ENCODE data around the gene PARD3. TPM values are rescaled to one million over a fixed set of nuclear protein-coding genes. Genes with fewer than 3 reads are reported as not detected.

Gene PARD3
- total RNA-seq, 1 donor, result 4.8 TPM

- Histone ChIP-seq H3K4me3 (ENCODE audit: low read length) (no peak overlapping the region), H3K9me3 (ENCODE audit: low read depth, low read length) (peaks cover 18% of the 10 kb centered on the region), H3K4me1 (ENCODE audit: insufficient read depth, low read length) (no peaks in the 10 kb centered on the region), H3K27me3 (ENCODE audit: insufficient read depth, low read length) (no peaks in the 10 kb centered on the region)
Observed at GRCh38 chr10:34094961-34095360, 720.1 kb downstream of the PARD3 start.

DNA sequence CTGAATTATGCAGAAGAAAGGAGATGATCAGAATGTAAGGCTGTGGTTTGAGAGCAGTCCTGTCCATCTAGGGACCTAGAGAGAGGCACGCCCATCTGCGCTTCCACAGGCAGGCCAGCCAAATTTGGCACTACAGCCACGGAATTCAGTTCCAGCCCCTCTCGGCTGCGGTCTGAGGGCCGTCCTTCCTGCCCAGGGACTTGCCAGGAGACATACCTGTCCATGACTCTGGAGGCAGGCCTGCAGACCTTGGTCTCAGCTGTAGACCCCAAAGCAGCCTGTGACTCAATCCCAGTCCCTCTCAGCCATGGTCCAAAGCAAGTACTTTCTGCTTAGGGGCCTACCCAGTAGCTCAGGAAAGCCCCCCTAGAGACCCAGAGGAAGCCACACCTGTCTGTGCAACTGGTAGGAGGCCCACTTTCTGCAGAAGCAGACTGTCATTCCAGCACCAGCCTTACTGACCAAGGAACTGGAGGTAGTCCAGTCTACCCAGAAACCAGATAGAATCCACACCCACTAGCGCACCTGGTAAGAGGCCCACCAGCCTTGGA, 720.9 kb downstream of the PARD3 start:
- H3K27me3 ChIP-seq (ENCODE audit: insufficient read depth, low read length), result no peaks in the 10 kb centered on the region
- no peaks in the 10 kb centered on the region for H3K4me1 ChIP-seq (ENCODE audit: insufficient read depth, low read length)
- H3K4me3 ChIP-seq (ENCODE audit: low read length), result no peak overlapping the region
- H3K9me3 ChIP-seq (ENCODE audit: low read depth, low read length), result peaks cover 18% of the 10 kb centered on the region

GRCh38 chr10:34092891-34093290, 722.2 kb downstream of the PARD3 start:
- no peaks in the 10 kb centered on the region for H3K4me1 ChIP-seq (ENCODE audit: insufficient read depth, low read length)
- H3K4me3 ChIP-seq (ENCODE audit: low read length), result no peak overlapping the region
- no peaks in the 10 kb centered on the region for H3K27me3 ChIP-seq (ENCODE audit: insufficient read depth, low read length)
- peaks cover 18% of the 10 kb centered on the region for H3K9me3 ChIP-seq (ENCODE audit: low read depth, low read length)

DNA sequence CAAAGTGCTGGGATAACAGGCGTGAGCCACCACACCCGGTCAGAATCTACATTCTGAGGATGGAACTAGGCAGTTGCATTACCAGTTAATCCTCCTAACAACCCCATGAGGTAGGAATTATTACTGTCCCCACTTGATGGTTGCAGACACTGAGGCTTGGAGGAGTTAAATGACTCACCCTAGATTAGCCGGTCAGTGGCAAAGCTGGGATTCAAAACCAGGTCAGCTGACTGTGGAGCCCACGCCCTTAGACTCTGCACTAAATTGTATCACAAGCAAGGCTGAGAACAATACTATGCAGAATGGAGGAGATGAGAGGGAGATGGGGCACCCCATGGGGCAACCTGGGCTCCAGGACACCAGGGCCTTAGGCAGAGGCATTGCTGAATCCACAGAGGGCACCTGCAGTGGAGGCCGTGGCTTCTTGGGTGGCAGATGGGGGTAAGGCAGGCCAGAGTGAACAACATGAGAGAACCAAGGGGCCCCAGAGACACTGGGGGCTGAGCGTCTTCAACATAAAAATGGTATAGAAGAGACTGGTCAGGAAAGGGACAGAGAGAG, 723.4 kb downstream of the PARD3 start:
- H3K4me3 ChIP-seq (ENCODE audit: low read length), result no peak overlapping the region
- H3K4me1 ChIP-seq (ENCODE audit: insufficient read depth, low read length), result no peaks in the 10 kb centered on the region
- H3K9me3 ChIP-seq (ENCODE audit: low read depth, low read length), result peaks cover 18% of the 10 kb centered on the region
- no peaks in the 10 kb centered on the region for H3K27me3 ChIP-seq (ENCODE audit: insufficient read depth, low read length)

GRCh38 chr10:34089253-34089652, 725.8 kb downstream of the PARD3 start:
- Histone ChIP-seq H3K27me3 (ENCODE audit: insufficient read depth, low read length) (no peaks in the 10 kb centered on the region), H3K4me1 (ENCODE audit: insufficient read depth, low read length) (no peaks in the 10 kb centered on the region), H3K9me3 (ENCODE audit: low read depth, low read length) (no peaks in the 10 kb centered on the region), H3K4me3 (ENCODE audit: low read length) (no peak overlapping the region)

DNA sequence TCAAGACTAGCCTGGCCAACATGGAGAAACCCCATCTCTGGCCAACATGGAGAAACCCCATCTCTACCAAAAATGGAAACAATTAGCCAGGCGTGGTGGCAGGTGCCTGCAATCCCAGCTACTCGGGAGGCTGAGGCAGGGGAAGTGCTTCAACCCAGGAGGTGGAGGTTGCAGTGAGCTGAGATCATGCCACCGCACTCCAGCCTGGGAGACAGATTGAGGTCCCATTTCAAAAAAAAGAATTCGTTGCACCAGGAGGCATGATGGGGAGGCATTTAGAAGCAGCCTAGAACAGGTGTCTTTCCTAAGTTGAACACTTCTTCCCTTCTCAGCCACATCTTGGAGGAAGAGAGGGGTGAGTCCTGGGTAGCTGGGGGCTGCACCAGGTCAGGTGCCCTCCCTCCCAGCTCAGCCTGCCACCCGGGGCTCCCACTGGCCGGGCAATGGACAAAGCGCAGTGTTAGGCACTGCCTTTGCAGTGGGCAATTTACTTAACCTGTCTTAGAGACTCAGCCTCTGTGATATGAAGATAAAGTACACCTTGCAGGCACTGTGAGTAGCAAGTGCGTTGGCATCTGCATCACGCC, 726.8 kb downstream of the PARD3 start:
- Histone ChIP-seq H3K4me1 (ENCODE audit: insufficient read depth, low read length) (no peaks in the 10 kb centered on the region), H3K4me3 (ENCODE audit: low read length) (no peak overlapping the region), H3K27me3 (ENCODE audit: insufficient read depth, low read length) (no peaks in the 10 kb centered on the region), H3K9me3 (ENCODE audit: low read depth, low read length) (no peaks in the 10 kb centered on the region)

DNA sequence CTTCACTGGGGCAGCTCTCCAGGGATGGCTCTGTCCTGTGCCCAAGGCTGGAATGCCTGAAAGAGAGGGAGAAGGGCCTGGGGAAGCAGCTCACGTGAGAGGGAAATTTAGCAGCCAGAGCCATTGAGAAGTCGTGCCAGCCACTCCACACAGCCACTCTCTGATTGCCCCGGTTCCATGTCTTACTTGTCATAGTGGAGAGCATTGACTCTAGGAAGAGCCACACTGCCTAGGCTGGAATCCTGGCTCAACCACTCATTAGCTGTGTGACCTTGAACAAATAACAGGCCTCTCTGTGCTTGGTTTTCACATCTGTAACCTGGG, 728.0 kb downstream of the PARD3 start:
- Histone ChIP-seq H3K27me3 (ENCODE audit: insufficient read depth, low read length) (no peaks in the 10 kb centered on the region), H3K9me3 (ENCODE audit: low read depth, low read length) (no peaks in the 10 kb centered on the region), H3K4me1 (ENCODE audit: insufficient read depth, low read length) (no peaks in the 10 kb centered on the region), H3K4me3 (ENCODE audit: low read length) (no peak overlapping the region)

DNA sequence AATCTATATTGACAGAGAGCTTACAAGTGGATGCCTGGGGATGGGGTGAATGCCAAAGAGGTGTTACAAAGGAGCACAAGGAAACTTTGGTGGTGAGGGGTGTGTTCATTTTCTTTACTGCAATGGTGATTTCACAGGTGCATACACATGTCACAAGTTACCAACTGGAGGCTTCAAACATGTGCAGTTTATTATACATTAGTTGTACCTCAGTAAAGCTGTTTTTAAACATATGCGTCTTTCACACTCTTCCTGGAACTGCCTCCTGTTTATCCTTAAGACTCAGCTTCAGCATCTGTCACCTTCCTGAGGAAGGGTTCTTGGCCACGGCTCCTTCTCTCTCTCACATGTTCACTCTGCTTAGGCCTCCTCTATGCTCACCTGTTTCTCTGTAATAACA, 731.5 kb downstream of the PARD3 start:
- Histone ChIP-seq H3K9me3 (ENCODE audit: low read depth, low read length) (no peaks in the 10 kb centered on the region), H3K27me3 (ENCODE audit: insufficient read depth, low read length) (no peaks in the 10 kb centered on the region), H3K4me3 (ENCODE audit: low read length) (no peak overlapping the region), H3K4me1 (ENCODE audit: insufficient read depth, low read length) (no peaks in the 10 kb centered on the region)

DNA sequence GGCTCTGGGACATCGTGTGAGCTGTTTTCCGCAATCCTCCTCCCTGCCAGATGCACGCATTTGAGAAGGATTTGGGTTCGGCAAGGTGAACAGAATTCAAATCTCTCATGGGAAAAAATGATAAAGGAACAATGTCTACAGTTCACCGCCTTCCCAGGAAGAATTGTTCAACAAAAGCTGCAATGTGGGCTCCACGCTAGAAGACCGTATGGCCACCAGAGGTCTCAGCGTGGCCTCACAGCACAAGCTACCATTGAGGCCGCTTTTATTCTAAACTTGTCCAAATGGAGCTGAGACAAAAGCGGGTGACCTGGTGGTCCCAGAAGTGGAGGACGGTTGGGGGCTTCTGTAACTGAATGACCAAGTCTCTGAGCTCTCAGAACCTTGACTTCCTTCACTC, 733.1 kb downstream of the PARD3 start:
- no peak overlapping the region for H3K4me3 ChIP-seq (ENCODE audit: low read length)
- H3K9me3 ChIP-seq (ENCODE audit: low read depth, low read length), result no peaks in the 10 kb centered on the region
- no peaks in the 10 kb centered on the region for H3K4me1 ChIP-seq (ENCODE audit: insufficient read depth, low read length)

GRCh38 chr10:34081347-34081743, 733.8 kb downstream of the PARD3 start:
- H3K27me3 ChIP-seq (ENCODE audit: insufficient read depth, low read length), result no peaks in the 10 kb centered on the region
- H3K4me1 ChIP-seq (ENCODE audit: insufficient read depth, low read length), result no peaks in the 10 kb centered on the region
- no peaks in the 10 kb centered on the region for H3K9me3 ChIP-seq (ENCODE audit: low read depth, low read length)
- no peak overlapping the region for H3K4me3 ChIP-seq (ENCODE audit: low read length)

More for the DNA sequence above, 733.1 kb downstream of the PARD3 start:
- no peaks in the 10 kb centered on the region for H3K27me3 ChIP-seq (ENCODE audit: insufficient read depth, low read length)

DNA sequence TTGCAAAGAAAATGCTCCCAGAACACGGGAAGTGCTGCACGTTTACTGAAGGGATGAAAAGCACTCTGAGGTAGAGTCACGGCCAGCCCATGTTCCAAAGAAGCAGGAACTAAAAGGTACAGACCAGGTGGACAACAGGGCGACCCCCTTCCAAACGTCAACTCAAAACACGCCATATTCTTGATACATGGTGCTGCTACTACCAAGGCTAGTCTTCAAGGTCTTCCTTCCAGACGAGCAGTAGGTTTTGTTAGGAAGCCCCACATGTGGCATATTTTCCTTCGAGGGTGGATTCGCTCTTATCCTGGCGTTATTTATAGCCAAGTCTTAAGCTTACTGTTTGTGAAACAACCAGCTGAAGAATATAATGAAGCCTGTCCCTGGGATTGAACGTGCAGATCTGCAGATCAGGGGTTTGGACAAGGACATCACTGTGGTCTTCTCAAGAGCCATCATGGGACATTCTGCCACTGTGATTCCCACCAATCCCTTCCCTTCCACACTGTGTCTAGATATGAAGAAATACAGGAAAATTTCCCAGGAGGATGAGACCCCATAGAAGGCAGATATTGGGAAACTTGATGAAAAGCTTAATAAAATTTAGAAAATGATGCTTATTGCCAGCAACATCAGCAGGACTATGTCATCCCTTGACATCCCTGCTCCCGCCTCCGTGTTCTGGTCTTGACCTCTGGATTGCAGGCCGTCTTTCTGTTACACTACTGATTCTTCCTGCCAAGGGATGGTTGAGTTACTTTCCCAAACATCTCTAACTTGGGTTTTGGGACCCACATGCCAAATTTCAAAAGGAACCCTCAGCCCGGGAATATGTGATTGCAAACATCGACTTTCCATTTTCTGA, 734.4 kb downstream of the PARD3 start:
- H3K27me3 ChIP-seq (ENCODE audit: insufficient read depth, low read length), result no peaks in the 10 kb centered on the region
- no peaks in the 10 kb centered on the region for H3K9me3 ChIP-seq (ENCODE audit: low read depth, low read length)
- H3K4me3 ChIP-seq (ENCODE audit: low read length), result no peak overlapping the region
- no peaks in the 10 kb centered on the region for H3K4me1 ChIP-seq (ENCODE audit: insufficient read depth, low read length)

DNA sequence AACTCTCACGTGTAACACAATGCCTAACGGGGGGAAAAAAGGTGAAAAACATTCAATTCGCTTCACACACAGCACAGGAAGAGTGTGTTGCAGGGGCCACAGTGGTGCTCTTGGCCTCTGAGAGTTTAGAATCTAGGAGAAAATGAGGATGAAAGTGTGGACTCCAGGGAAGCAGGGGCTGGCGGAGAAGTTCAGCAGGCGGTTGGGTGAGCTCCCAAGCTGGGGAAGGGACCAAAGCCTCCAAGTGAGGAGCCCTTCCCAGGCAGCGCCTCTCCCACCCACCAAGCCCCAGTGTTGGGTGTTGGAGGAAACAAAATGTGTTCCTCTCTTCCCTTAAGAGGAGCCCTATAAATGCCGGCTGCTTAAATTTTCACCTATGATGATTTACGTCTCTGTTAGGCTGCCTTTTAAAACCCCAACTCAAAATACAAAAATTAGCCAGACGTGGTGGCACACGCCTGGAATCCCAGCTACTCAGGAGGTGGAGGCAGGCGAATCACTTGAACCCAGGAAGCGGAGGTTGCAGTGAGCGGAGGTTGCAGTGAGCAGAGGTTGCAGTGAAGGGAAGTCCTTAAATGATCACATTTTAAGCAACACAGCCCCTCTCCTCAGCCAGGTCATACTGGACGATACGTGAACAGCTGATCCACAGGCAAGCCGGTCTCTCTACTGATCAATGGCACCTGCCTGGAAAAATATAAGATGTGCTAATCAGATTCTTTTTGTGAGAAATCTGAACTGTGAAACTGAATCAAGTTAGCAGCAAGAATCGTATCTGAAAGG, 735.2 kb downstream of the PARD3 start:
- Histone ChIP-seq H3K27me3 (ENCODE audit: insufficient read depth, low read length) (no peaks in the 10 kb centered on the region), H3K4me1 (ENCODE audit: insufficient read depth, low read length) (no peaks in the 10 kb centered on the region), H3K9me3 (ENCODE audit: low read depth, low read length) (no peaks in the 10 kb centered on the region), H3K4me3 (ENCODE audit: low read length) (no peak overlapping the region)

DNA sequence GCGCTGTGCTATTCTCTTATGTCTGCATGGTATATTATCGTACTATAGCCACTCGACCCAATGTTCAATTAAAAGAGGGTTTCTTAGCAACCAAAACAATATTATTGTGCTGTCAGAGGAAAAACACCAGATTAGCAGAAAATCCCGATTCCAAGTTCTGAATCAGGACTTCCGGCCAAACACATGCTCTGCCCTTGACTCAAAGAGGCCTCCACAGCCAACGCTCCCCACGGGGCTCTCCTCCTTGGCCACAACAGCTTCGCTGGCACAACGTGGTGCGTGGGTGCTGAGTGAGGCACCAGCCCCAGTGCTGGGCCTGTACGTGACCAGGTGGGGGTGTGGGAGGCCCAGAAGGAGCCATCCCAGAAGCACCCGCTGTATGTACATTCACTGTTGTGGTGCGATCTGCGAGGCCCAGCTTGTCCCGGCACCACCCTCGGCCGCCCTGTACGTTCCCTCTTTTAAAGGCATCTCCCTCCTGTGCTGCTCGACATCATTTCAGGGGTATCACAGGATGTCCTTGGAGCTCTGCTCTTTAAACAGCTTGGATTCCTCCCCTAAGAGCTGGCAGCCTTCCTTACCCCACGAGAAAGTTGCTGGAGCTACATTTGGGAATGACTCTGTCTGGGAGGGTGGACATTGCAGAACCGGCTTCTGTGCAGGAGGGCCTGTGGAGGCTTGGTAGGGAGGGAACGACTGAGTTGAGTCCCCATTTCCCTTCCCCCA, 736.2 kb downstream of the PARD3 start:
- H3K9me3 ChIP-seq (ENCODE audit: low read depth, low read length), result no peaks in the 10 kb centered on the region
- no peaks in the 10 kb centered on the region for H3K27me3 ChIP-seq (ENCODE audit: insufficient read depth, low read length)
- no peaks in the 10 kb centered on the region for H3K4me1 ChIP-seq (ENCODE audit: insufficient read depth, low read length)
- no peak overlapping the region for H3K4me3 ChIP-seq (ENCODE audit: low read length)

GRCh38 chr10:34078017-34078744, 736.9 kb downstream of the PARD3 start:
- Histone ChIP-seq H3K27me3 (ENCODE audit: insufficient read depth, low read length) (no peaks in the 10 kb centered on the region), H3K4me3 (ENCODE audit: low read length) (no peak overlapping the region), H3K9me3 (ENCODE audit: low read depth, low read length) (no peaks in the 10 kb centered on the region), H3K4me1 (ENCODE audit: insufficient read depth, low read length) (no peaks in the 10 kb centered on the region)

Measured in mononuclear cell (primary cell).